Measurements from ENCODE around the gene NOC2L. TPM values are rescaled to one million over a fixed set of nuclear protein-coding genes. Genes with fewer than 3 reads are reported as not detected.

NOC2L gene
- total and polyA plus RNA-seq, 9 of the 15 experiments (the other 6 are each of a cell fraction or from before 2014, with no cell fraction given), result 4.0 to 410 (median 200) TPM

GRCh38 chr1:904310-904950, 54.6 kb downstream of the NOC2L start (continued):
- TF ChIP-seq CEBPZ (IDR thresholded peaks at IDR 0.05; ENCODE audit: borderline replicate concordance, low read depth, low read length), result no peak
- TF ChIP-seq ZBTB43 (CRISPR knock-in tag; IDR thresholded peaks at IDR 0.05), result peak; percentile 83; the same call in 1 of the 2 replicates
- no peak for TF ChIP-seq POLR2B (IDR thresholded peaks at IDR 0.05; ENCODE audit: low read depth, partially characterized antibody)
- no peak for TF ChIP-seq C11orf30 (IDR thresholded peaks at IDR 0.05; ENCODE audit: low read depth)
- peak; percentile 76 for TF ChIP-seq EGR1 (conservative IDR thresholded peaks at IDR 0.05)
- TF ChIP-seq HCFC1 (IDR thresholded peaks at IDR 0.05; ENCODE audit: low read depth, low read length), result peak; percentile 60; the same call in 1 of the 2 replicates
- no peak for TF ChIP-seq ZNF699 (CRISPR knock-in tag; IDR thresholded peaks at IDR 0.05; ENCODE audit: insufficient replicate concordance)
- no peak for TF ChIP-seq RFX7 (CRISPR knock-in tag; IDR thresholded peaks at IDR 0.05)
- TF ChIP-seq TAF7 (tag; IDR thresholded peaks at IDR 0.05), result no peak
- no peak for TF ChIP-seq TCFL5 (CRISPR knock-in tag; conservative IDR thresholded peaks at IDR 0.05)
- TF ChIP-seq MCM5 (IDR thresholded peaks at IDR 0.05; ENCODE audit: low read depth), result no peak
- TF ChIP-seq HNRNPK (IDR thresholded peaks at IDR 0.05; ENCODE audit: low read depth, low read length, poor library complexity, severe bottlenecking), result no peak
- no peak for TF ChIP-seq MCM2 (IDR thresholded peaks at IDR 0.05; ENCODE audit: low read depth)
- TF ChIP-seq DACH1 (IDR thresholded peaks at IDR 0.05; ENCODE audit: partially characterized antibody), result no peak
- no peak for TF ChIP-seq ARID1B (IDR thresholded peaks at IDR 0.05)
- no peak for TF ChIP-seq ATF6 (CRISPR knock-in tag; IDR thresholded peaks at IDR 0.05)
- TF ChIP-seq ZC3H8 (IDR thresholded peaks at IDR 0.05), result no peak
- 0 out of 2 replicates have a peak, but pooled peaks have one; percentile 33 for TF ChIP-seq ESRRA (IDR thresholded peaks at IDR 0.05; ENCODE audit: borderline replicate concordance, low read depth)
- TF ChIP-seq, protein P1, sequence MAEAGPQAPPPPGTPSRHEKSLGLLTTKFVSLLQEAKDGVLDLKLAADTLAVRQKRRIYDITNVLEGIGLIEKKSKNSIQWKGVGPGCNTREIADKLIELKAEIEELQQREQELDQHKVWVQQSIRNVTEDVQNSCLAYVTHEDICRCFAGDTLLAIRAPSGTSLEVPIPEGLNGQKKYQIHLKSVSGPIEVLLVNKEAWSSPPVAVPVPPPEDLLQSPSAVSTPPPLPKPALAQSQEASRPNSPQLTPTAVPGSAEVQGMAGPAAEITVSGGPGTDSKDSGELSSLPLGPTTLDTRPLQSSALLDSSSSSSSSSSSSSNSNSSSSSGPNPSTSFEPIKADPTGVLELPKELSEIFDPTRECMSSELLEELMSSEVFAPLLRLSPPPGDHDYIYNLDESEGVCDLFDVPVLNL (CRISPR knock-in tag; IDR thresholded peaks at IDR 0.05; ENCODE audit: low read depth), result peak; percentile 73; the same call in 1 of the 2 replicates
- no peak for TF ChIP-seq NBN (IDR thresholded peaks at IDR 0.05; ENCODE audit: low read depth)
- TF ChIP-seq ZNF239 (CRISPR knock-in tag; IDR thresholded peaks at IDR 0.05), result peak; percentile 42; the same call in 1 of the 2 replicates
- no peak for TF ChIP-seq MYBL2 (IDR thresholded peaks at IDR 0.05; ENCODE audit: low read depth)
- no peak for TF ChIP-seq MYBL2 (CRISPR knock-in tag; IDR thresholded peaks at IDR 0.05; ENCODE audit: borderline replicate concordance)
